ENCODE results near the gene TMPRSS13.

DNA sequence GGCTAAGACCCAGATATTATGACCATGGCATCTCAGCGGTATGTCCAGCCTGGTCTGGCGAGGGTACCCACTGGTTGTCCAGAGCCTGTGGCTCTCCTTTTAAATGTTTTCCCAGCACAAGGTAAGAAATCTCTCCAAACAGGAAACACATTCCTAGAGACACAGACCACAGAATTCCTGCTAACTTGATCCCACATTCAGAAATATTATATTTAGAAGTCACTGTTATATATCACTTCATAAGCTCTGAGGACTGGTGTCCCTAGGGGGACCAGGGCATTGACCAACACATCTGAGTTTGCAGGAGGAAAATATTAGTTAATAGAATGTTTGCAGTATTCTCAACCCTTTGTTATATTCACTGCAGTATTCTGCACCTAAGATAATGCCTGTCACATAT is 23.1 kb downstream of the TMPRSS13 start:
- TF ChIP-seq, protein P1, sequence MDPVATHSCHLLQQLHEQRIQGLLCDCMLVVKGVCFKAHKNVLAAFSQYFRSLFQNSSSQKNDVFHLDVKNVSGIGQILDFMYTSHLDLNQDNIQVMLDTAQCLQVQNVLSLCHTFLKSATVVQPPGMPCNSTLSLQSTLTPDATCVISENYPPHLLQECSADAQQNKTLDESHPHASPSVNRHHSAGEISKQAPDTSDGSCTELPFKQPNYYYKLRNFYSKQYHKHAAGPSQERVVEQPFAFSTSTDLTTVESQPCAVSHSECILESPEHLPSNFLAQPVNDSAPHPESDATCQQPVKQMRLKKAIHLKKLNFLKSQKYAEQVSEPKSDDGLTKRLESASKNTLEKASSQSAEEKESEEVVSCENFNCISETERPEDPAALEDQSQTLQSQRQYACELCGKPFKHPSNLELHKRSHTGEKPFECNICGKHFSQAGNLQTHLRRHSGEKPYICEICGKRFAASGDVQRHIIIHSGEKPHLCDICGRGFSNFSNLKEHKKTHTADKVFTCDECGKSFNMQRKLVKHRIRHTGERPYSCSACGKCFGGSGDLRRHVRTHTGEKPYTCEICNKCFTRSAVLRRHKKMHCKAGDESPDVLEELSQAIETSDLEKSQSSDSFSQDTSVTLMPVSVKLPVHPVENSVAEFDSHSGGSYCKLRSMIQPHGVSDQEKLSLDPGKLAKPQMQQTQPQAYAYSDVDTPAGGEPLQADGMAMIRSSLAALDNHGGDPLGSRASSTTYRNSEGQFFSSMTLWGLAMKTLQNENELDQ (tag by site-specific recombination; IDR thresholded peaks at IDR 0.05; ENCODE audit: low read depth) = no peak
- TF ChIP-seq SETDB1 (IDR thresholded peaks at IDR 0.05; ENCODE audit: insufficient read length, low read length) (no peak), KLF16 (tag by site-specific recombination; IDR thresholded peaks at IDR 0.05) (no peak)
- TF ChIP-seq, protein P2, sequence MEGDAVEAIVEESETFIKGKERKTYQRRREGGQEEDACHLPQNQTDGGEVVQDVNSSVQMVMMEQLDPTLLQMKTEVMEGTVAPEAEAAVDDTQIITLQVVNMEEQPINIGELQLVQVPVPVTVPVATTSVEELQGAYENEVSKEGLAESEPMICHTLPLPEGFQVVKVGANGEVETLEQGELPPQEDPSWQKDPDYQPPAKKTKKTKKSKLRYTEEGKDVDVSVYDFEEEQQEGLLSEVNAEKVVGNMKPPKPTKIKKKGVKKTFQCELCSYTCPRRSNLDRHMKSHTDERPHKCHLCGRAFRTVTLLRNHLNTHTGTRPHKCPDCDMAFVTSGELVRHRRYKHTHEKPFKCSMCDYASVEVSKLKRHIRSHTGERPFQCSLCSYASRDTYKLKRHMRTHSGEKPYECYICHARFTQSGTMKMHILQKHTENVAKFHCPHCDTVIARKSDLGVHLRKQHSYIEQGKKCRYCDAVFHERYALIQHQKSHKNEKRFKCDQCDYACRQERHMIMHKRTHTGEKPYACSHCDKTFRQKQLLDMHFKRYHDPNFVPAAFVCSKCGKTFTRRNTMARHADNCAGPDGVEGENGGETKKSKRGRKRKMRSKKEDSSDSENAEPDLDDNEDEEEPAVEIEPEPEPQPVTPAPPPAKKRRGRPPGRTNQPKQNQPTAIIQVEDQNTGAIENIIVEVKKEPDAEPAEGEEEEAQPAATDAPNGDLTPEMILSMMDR (tag by site-specific recombination; IDR thresholded peaks at IDR 0.05) = no peak

Data from HEK293 (cell line).